ENCODE data around the gene ZNF536.
A peak's percentile ranks its signal among the peaks of the same experiment; 100 is the strongest.
"Not testable (repeated sequence)": the region's sequence is repeated elsewhere in the genome, so short reads cannot be mapped to it uniquely, and the experiment has no call there.

ZNF536 gene

DNA sequence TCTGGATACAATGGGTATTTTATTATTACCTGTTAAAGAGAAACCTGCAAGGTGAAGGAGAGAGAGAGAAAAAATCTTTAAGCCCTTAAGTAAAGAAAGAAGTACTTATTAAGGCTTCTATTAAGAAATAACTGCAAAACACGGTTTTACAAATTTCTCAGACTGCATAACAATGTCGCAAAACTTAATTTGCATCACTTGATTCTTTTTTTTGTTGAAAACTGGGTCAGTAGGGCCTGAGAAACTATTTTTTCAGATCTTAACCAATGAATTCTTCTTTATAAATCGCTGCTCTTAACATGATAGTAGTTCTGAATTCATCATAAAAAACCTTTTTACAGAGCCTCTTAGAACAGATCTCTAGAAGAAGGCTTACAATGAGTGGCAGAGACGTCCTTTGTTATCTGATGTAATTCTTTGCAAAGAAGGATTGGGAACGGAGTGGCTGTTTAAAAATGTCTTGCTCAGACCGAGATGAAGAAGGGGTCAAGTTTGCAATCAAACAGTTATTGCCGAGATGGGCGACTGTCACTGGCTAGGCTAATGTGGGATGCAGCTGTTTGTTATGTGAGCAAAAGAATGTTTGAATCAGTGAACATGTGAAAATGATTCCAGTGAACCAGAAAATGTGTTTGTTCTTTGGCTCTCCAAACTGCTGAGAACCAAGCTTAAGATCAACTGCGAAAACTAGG is 76.3 kb downstream of the ZNF536 start:
- DNase-seq: peak; percentile 55

DNA sequence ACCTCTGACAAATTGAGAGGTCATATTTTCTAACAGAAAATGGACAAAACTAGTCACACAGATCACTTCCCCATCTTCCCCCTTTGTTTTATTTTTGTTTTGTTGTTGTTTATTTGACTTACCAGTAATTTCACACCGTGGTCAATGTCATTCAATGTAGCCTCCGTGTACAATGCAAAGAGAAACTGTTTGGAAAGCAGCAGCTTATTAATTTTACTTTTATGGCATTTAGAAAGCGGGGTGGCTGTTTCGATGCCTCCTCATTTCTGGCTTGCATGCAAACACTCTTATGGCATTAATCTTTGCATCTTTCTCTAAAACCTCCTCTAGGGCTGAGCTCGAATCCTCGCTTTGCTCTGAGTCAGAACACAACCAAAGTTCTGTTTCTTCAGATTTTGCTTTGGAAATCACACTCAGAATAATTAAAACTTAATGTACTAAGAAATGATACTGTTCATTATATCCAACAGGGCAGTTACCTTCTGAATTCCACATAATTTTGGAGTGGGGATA is 77.0 kb downstream of the ZNF536 start:
- peak; percentile 31 for DNase-seq

DNA sequence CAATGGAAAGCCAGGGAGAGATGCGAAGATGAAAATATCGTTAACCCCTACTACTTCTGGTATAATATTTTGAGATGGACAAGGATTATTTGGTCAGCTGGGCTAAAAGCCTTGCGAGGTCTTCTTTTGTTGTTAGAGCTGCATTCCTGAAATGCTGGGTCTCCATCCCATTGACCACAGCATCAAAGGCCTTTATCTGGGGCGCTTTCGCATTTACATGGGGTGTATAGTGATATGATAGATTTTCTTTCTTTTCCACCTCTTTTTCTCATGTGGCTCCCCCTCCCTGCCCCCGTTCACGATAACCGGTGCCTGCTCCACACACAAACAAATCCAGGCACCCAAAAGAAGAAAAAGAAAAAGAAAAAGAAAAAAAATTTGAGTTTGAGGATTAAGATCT is 77.5 kb downstream of the ZNF536 start:
- DNase-seq: no peak

DNA sequence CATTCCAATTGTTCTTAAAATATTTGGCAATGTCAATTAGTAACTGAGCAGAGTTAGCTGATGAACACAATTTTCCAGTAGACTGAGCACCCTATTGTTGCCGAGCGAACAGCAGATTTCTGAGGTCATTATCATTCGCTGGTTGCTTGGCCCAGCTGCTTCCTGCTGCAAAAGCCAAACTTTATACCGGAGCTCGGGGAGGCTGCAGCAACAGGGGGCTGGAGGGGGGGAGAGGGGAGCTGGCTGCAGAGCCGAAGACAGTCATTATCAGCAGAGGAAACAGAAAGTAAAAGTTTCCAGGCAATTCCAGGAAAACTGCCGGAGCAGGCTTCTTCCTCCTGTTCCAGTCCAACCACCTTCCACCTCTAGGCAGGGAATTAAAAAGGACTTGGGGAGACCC is 77.9 kb downstream of the ZNF536 start:
- DNase-seq: peak; percentile 86

DNA sequence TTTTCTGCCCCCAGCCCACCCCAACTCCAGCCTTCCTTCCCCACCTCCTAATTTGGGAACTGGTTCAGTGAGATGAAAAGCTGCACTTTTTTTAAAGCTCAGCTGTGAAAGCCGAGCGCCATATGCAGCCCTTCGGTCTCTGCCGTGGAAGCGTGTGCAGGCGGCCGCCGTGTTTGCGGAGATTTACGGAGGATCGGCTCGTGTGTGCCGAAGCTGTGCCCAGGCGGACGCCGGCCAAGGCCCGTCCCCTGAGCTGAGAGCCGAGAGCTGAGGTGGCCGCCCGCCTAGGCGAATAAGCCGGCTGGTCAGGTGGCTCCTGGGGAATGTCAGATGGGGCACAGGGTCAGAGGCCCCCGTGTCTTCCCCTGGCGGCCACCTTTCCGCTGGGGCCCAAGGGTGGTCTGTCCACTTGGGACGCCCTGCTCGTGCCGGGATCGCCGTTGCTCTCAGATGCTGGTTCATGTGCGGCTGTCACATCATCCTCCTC is 78.7 kb downstream of the ZNF536 start:
- peak; percentile 22 for DNase-seq

DNA sequence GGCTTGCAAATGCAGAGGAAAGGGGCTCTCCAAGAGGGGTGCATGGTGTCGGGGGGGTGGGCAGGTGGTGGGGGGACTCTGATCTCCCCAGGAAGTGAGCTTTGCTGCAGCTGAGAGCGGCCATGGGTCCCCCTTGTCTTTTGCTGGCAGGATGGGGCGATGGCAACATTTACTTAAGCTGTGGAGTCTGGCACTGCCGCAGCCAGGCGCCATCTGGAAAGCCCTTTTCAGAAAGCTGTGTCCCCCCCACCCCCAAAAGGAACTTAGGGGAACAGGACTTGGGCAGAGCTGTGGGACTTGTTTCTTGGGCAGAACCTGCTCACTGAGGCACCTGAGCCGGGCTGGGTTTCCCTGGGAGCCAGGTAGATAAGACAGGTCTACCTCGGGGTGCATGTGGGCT is 80.7 kb downstream of the ZNF536 start:
- no peak for DNase-seq

DNA sequence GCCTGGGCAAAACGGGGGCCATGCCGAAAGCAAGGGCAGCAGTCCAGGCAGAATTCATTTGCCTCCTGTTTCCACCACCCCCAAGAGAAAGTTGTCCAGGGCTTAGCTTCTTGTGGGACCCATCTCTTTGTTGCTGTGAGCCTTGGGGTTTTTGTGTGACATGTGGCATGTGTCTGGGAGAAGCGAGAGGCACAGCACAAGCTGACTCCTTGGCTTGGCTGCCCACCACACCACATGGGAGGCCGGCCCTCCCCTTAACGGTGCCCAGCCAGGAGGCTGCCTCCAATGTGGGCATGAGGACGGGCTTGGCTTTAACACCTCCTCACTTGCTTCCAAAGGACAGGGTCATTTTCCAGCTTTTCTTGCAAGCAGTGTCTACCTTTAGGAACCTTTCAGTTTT is 81.6 kb downstream of the ZNF536 start:
- DNase-seq: no peak

DNA sequence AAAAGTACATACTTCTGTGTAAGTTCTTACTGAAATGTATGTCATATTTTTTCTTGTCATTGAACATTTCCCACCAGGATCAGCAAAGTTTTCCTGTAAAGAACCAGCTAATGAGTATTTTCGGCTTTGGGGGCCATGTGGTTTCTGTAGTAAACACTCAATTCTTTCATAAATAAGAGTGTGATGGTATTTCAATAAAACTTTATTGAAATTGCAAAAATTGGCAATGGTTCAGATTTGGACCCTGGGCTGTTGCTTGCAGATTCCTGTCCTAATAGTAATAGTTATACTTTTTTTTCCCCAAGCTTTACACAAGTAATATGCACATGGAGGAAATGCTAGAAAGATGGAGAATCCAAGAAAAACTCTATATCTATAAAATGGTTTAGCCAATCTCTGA is 83.7 kb downstream of the ZNF536 start:
- DNase-seq: no peak

DNA sequence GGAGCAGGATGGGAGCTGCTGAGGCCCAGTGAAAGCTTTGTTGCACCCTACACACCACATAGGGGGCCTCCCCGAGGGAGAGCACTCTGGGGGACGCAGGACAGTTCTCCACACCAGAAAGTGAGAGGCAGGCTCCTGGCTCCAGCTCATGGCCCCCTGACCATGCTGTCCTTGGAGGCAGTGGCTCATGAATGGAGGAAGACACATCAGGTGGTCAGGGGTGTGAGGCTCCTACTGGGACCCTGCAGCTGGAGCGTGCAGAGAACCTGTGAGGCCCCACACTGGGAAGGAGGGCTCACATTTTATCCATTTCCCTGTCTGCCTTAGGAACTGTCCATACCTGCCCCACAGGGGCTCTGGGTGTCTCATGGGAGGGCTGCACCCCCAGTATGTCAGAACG is 85.3 kb downstream of the ZNF536 start:
- no peak for DNase-seq

DNA sequence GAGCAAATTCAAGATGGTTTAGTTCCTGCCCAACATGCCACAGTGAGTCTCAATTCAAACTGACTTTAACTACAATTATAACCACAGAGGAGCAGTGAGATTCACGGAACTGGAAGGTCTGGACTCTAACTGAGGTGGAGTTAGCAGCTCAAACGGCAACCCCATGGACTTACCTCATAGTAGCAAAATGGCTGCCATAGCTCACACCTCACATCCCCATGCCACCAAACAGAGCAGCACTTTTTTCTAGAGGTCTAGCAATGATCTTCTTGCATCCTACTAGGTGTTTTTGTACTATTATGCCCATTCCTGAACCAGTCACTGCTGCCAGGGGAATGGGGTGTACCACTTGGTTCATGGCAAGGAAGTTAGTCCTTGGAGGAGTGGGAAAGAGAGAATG is 87.7 kb downstream of the ZNF536 start:
- DNase-seq: no peak

DNA sequence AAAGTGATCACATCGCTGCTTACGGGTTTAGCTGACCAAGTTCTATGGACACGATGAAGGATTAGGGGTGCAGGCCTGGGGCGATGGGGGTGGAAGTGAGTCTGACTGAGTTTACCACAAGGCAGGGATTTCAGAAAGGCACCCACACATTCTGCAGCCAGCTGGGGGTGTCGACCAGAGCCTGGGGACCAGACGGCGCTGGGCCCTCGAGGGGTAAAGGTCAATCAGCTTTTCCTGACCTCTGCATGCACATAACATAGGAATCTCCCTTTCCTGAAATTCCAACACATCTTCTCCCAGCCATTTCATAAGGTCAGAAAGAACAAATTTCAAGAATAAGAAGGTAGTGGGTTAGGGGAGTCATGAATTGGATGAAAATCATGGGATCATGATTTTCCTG is 92.0 kb downstream of the ZNF536 start:
- no peak for DNase-seq

DNA sequence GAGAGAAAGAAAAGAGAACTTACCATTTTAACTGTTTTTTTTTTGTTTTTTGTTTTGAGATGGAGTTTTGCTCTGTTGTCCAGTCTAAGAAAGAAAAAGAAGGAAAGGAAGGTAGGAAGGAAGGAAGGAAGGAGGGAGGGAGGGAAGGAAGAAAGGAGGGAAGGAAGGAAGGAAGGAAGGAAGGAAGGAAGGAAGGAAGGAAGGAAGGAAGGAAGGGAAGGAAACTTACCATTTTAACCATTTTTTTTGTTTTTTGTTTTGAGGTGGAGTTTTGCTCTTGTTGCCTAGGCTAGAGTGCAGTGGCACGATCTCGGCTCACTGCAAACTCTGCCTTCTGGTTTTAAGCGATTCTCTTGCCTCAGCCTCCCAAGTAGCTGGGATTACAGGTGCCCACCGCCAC is 94.4 kb downstream of the ZNF536 start:
- not testable (repeated sequence) for DNase-seq

DNA sequence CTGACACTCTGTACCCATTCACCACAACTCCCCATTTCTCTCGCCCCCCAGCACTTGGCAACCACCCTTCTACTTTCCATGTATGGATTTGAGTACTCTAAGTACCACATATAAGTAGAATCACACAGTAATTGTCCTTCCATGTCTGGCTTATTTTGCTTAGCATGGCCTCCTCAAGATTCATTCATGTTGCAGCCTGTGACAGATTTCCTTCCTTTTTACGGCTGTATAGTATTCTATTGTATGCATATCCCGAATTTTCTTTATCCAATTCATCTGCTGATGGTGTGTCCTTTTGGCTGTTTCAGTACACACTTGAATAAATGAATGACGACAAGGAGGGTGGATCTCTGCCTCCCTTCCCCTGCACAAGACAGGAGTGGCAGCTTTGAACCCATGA is 95.1 kb downstream of the ZNF536 start:
- DNase-seq: no peak

DNA sequence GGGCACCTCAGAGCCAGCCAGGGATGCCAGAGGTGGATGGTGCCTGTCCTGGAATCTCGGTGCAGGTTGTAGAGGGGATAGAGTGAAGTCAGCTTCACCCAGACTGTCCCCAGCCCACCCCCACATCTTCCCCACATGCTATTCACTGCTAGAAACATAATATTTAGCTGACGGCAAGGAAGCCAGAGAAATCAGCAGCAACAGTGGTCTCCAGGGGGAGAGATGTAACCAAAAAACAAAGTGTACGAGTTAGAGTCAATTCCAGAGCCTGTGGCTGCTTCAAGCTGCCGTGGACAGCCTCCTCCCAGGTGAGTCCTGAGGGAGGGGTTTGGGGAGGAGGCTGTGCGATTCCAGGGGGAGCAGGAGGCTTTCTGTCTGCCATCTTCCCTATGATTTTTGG is 97.6 kb downstream of the ZNF536 start:
- no peak for DNase-seq

DNA sequence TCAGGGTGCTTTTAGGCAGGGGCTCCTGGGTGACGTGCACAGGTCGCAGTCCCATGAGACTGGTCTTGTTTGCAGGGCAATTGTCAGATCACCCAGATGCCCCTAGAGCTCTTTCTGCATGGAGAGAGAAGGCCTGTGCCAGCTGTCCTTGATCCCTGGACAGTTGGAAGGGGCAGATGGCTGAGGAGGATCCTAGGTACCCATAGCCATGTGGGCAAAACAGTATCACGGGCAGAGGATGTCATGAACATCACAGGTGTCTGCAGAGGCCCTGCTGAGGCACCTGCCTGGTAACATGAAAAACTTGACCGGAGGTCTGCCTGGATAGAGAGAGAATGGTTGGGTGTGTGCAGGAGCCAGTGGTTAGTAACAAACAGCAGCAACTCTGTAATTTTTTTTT is 99.3 kb downstream of the ZNF536 start:
- no peak for DNase-seq

DNA sequence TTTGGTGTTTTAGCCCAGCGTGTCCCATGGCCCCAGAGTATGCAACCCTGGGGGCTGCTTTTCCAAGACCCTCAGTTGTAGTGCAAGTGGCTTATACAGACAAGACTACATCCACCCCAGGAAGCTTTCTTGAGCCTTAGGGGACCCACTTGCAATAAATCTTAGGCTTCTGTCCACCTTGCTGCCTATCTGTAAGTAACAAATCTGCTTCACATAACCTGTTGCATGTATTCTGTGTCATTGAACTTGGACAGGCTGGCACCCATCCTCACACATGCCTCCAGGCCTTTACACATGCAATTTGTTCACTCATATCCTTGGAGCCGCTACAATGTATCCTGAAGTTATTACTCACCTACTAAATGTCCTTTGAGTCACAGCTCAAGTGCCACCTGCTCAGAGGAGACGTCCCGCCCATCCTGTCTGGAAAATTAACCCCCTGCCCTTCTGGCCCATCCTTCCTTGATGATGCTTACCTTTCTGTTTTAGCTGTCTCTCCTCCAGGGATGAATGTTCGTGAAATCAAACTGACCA is 101.2 kb downstream of the ZNF536 start:
- DNase-seq: no peak

DNA sequence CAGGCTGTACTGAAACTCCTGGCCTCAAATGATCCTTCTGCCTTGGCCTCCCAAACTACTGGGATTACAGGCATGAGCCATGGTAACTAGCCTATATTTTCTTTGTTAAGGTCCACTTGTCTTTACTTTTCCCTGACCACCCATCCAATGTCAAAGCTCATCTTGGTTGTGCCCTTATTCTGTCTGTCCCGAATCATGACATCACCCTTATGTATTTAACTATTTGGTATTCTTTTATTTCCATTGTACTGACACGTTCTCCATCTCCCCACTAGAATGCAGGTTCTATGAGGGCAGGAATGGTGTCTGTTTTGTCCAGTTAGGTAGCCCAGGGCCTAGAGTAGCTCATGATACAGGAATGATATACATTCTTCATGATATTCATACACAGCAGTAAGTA is 104.8 kb downstream of the ZNF536 start:
- no peak for DNase-seq

DNA sequence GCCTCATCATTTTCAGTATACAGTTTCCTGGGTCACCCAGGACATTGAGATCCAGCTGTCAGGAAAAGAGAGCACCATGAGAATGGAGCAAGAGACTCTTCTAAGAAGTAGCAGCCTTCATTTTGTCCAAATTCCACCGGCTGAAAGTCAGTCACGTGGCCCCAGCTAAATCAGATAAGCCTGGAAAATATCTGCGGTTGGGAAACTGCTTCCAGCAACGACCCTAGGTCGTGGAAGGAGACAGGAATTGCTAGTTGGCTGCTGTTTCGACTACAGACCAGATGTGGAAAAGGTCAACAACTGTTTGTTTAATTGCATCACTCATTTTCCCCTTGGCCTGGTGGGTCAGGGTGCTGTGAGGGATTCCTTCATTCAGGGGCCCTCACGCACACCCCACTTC is 107.0 kb downstream of the ZNF536 start:
- DNase-seq: peak; percentile 52

DNA sequence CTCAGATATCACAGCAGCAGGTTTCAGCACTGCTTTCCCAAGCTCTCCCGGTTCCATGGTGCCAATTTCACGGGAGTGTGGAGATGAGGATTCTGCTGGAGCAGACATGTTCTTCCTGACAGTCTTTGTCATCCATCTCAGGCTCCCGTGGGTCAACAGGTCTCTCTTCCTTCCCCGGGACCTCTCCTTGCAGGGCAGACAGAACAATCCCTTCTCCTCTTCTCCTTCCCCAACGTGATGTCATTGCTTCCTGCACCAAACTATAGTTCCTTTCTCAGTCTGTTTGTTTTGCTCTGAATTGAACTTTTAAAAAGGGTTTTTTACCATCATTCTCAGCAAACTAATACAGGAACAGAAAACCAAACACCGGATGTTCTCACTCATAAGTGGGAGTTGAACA is 107.9 kb downstream of the ZNF536 start:
- DNase-seq: no peak

DNA sequence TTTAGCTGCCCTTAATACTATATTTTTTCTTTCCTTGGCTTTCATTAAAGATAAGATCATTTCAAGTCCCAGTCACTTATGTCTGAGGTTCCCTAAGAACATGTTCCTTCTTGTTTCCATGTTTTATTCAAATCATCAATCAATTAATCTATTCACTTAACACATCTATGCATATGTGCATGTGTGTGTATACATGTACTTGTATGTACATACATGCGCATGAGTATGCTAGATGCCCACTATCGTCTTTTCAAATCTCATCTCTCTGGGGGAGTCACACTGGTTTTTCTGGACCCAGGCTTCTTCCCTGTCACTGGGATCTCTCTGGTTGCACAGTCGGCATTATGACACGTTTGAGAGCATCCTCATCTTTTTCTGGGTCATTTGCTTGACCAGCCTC is 108.9 kb downstream of the ZNF536 start:
- no peak for DNase-seq

DNA sequence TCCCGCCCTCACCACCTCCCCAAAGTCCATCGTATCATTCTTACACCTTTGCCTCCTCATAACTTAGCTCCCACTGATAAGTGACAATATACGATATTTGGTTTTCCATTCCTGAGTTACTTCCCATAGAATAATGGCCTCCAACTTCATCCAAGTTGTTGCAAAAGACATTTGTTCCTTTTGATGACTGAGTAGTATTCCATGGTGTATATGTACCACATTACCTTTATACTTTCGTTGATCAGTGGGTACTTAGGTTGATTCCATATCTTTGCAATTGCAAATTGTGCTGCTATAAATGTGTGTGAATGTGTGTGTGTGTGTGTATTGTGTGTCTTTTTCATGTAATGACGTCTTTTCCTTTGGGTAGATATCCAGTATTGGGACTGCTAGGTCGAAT is 109.6 kb downstream of the ZNF536 start:
- no peak for DNase-seq

DNA sequence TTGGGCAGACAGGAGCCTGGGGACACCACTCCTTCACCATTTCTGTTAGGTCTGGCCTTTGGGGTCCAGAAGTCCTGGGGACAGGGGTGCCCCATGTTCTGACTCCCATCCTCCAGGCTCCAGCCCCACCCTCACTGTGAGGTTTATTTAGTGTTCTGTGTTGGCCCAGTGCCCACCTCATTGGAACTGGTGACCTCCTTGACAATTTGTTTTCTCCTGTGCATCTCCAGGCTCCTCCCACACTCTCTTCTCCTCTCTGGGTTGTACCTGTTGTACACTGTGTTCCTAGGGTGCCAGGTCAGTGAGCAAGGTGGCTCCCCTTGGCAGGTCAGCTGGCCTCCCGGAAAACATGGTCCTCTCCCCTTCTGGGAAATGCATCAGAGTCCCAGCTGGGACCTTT is 110.8 kb downstream of the ZNF536 start:
- DNase-seq: no peak

DNA sequence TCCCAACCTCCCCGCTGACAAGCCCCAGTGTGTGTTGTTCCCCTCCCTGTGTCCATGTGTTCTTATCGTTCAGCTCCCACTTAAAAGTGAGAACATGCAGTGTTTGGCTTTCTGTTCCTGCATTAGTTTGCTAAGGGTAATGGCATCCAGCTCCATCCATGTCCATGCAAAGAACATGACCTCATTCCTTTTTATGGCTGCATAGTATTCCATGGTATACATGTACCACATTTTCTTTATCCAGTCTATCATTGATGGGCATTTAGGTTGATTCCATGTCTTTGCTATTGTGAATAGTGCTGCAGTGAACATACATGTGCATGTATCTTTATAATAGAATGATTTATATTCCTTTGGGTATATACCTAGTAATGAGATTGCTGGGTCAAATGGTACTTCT is 114.1 kb downstream of the ZNF536 start:
- DNase-seq: not testable (repeated sequence)

DNA sequence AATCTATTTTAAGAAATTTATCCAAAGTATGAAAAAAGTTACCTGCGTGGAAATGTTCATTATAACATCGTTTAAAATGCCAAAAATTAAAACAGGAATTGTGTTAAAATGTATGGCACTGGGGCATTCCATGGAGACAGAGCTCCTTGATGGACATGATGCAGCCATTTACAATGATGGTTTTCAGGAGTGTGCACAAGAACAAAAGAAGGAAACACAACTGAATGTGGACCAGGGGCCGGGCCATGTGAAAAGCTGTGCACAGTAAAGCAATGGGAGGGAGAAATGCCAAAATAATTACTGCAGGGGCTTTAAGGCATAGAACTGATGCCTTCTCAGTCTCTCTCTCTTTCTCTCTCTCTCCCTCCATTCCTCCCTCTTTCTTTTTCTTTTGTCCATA is 115.0 kb downstream of the ZNF536 start:
- no peak for DNase-seq

DNA sequence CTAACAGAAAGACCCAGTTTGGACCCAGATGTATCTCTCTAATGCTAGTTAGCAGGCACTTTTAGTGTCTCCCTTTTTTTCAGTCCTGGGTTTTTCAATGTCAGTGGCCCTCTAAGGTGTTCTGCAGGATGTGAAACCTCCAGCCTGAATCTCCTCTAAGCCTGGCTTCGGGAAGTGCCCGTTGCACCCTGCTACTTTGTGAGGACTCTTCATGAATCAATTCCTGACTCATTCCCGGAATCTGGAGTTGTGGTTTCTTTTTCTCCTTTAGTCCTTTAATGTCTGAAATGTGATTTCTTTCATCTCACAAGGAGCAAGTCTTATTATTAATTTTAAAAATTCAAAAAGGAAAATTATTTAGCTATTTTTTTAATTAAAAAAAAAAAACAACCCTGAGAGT is 116.0 kb downstream of the ZNF536 start:
- DNase-seq: peak; percentile 51
